GM10266 (cell line): ENCODE measurements around the gene ANKRD10.

ENCODE experiments used
- DNase-seq: peaks from one replicate; pipeline ENCODE4 v3.0.0; 2012; ENCODE audit errors: extremely low spot score
- CTCF ChIP-seq: IDR thresholded peaks from 2 replicates; pipeline ENCODE4 v1.5.1; 2012; ENCODE audit warnings: mild to moderate bottlenecking, low read depth; ENCODE audit not compliant: control insufficient read depth, insufficient read depth; ENCODE audit errors: missing control alignments

Gene ANKRD10

GRCh38 chr13:110867380-110867779, 47.5 kb downstream of the ANKRD10 start:
- TF ChIP-seq CTCF: no peak

GRCh38 chr13:110866491-110867170, 48.2 kb downstream of the ANKRD10 start:
- DNase-seq: no peak

More at GRCh38 chr13:110867380-110867779, 47.5 kb downstream of the ANKRD10 start:
- DNase-seq: no peak

GRCh38 chr13:110863685-110864084, 51.2 kb downstream of the ANKRD10 start:
- DNase-seq: no peak
- TF ChIP-seq CTCF: no peak

More at GRCh38 chr13:110866491-110867170, 48.2 kb downstream of the ANKRD10 start:
- no peak for TF ChIP-seq CTCF

GRCh38 chr13:110860983-110861382, 53.9 kb downstream of the ANKRD10 start:
- no peak for TF ChIP-seq CTCF
- DNase-seq: no peak

GRCh38 chr13:110856942-110857835, 57.7 kb downstream of the ANKRD10 start:
- DNase-seq: no peak
- no peak for TF ChIP-seq CTCF

GRCh38 chr13:110855363-110855762, 59.5 kb downstream of the ANKRD10 start:
- TF ChIP-seq CTCF: no peak
- no peak for DNase-seq

- no peak for TF ChIP-seq CTCF
- DNase-seq: no peak
Observed at GRCh38 chr13:110854866-110855265, 60.0 kb downstream of the ANKRD10 start.
